CD4-positive, alpha-beta T cell treated with Interleukin-4 for 1 hour (primary cell): Measurements from ENCODE around the gene MRPL20.

ENCODE experiments used
- DNase-seq, 2 donors: peaks; one replicate each; pipeline ENCODE4 v3.0.0-alpha.2; 2020 to 2022

Gene MRPL20

DNA sequence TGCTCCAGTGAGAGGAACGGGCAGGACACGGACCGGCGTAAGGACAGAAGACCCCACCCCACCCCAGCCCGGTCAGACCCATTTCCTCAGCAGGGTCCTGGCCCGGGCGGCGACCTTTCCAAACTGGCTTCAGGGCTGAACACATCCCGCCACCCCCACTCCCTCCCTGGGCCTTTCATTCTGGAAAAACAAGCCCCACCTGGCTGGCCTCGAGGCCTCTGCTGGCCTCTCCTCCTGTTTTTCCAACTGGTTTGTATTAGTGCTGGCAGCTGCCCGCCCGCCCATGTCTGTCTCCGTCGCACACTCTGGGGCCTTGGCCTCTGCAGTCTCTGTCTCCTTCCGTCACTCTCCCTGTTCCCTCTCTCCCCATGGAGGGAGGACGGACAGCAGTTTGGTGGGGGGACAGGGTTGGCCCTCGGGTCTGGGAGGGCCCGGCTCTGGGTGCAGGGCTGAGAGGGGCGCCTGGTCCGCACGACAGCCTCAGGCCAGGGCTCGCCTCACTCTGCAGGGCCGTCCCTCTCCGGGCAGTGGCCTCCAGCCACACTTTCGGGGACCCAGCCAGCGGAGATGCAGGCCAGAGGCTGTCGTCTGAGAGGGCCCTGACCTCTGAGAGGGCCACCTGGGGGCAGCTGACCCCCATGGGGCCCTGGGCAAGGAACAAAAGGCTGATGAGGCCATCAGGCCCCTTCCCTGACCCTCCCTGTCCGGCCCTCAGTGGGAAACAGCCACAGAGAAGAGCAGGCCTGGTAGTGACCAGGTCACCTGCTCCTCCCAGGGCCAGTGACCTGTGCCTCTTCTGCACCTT, 47.2 kb downstream of the MRPL20 start:
- DNase-seq: no peak

DNA sequence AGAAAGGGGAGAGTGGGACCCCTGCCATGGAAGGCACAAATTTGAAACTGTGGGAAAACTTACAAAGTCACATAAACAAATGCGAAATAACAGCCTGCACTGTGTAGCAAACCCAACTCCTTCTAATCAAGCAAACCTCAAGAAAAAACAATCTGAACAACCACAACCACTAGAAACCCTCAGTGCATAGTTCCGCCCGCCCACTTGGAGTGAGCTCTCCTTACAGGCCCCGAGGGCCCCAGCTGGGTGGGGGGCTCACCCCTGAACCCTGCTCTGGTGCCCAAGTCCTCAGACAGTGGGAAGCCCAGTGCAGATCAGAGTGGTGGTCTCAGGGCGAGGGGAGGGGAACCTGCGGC, 47.8 kb downstream of the MRPL20 start:
- DNase-seq: no peak

DNA sequence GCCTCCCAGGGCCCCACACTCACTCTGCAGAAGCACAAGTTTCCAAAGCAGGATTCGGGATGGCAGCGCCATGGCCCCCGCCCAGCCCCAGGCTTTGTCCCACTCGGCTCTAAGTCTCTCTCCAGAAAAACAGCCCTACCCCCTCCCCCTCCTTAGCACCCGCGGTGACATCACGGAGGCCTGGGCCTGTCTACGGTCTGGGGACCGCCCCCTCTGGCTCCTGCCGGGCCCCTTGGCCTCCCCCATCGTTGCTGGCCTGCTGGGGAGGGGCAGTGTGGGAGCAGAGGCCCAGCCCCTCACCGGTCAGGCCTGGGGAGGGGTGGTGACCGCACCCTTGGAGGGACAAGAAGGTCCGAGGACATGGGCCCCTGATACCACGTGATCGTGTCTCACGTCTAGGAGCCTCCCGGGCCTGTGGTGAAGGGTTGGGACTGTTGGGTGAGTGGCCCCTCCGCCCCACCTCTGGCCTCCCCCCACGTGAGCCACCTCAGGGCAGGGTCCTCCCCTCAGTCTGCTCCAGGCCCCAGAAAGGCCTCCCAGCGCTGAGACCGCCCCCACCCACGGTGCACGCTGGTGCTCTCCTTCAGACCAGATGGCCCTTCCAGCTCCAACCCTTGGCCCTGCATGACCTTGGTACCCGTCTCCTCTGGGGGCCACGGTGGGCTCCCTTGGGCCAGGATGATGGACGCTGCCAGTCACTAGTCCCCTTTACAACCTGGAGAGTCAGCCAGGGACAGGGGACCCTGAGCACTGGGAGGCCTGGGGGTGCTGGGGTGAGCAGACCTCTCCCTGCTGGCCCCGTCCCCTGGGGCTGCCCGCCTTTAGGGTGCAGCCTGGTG, 48.4 kb downstream of the MRPL20 start, which contains the start of gene MXRA8:
TSS of gene MXRA8 (minus strand) at position 123 of the 839 bp plus-strand sequence. CDS start at position 72, 51 bp downstream.
- DNase-seq: no peak

DNA sequence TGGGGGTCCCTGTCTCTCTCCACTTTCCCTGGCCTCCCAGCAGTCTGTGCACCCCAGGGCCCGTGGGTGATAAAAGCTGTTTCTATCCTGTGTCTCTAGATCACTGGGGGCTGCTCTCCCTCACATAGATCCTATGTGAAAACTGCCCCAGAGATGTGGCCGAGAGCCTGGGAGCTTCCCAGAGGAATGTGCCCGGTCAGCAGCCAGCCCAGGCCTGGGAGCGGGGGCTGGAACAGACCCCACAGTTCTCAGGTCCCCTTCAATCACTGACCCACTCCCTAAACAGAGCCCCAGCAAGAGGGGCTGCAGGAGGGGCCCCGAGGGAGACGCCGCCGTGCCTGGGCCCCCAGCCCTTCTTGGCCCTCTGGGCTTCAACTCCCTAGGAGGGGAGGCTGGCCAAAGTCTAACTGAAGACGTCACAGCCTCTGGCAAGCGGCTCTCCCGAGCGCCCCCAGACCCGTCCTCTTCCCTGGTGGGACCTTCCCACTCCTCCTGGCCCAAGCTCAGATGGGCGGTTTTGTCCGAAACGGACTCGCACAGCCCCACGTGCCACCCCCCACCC, 49.1 kb downstream of the MRPL20 start:
- DNase-seq: no peak

DNA sequence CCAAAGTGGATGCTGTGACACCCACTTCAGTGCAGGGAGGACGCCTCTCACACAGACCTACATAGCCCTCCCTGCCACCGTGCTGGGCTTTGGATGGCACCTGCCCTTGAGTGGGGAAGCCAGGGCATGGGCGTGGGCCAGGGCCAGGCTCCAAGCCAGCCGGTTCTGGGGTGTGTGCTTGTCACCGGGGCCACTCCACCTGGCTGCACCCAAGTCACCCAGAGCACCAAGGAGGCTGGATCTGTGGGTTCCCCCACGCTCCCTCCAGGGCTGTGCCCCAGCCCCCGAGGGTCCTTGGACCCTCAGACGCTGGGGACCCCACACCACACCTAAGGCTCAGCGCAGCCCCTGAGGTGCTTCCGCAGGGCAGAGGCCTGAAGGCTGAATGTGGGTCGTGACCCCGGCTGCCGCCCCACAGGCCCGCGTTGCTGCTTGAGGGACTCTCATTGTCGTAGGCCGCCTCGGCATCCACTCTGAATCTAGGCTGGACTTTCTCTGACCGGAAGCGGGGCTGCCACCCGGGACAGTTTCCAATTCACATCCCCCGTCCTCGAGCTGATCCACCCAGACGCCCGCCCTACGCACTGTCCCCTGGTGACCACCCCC, 50.2 kb downstream of the MRPL20 start:
- DNase-seq: no peak

DNA sequence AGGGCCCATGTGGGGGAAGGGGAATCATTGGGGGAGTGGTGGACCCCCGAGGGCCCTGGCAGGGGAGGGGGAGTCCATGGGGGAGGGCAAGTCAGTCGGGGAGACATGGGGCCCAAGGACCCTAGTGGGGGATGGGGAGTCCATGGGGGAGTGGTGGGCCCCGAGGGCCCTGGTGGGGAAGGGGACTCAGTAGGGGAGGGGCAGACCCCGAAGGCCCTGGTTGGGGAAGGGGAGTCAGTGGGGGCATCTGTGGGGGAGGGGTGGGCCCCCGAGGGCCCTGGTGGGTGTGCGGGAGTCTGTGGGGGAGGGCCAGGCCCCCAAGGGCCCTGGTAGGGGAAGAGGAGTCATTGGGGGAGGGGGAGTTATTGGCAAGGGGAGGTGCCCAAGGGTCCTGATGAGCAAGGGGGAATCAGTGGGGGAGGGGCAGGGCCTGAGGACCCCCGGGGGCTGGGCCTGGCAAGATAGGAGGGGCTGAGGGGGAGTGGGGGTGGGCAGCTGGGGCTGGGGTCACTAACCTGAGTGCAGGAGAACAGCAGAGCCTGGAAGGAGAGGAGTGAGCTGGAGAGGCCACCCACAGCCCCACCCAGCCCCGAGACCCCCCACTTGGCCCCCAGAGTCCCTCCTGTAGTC, 50.8 kb downstream of the MRPL20 start:
- no peak for DNase-seq

DNA sequence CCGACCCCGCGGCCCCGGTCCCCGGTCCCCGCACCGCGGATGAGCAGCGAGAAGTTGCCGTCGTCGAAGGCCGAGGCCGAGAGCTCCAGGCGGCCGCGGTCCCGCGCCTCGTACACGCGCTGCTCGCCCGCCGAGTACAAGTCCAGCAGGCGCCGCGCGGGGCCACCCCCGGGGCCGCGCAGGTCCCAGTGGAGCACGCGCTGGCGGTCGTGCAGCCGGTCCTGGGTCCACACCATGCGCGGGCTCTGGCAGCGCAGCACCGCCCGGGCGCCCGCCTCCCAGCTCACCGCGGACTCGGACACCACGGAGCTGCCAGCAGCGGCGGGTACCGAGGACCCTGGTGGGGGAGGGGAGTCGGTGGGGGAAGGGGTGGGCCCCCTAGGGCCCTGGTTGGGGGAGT, 51.7 kb downstream of the MRPL20 start:
- no peak for DNase-seq

DNA sequence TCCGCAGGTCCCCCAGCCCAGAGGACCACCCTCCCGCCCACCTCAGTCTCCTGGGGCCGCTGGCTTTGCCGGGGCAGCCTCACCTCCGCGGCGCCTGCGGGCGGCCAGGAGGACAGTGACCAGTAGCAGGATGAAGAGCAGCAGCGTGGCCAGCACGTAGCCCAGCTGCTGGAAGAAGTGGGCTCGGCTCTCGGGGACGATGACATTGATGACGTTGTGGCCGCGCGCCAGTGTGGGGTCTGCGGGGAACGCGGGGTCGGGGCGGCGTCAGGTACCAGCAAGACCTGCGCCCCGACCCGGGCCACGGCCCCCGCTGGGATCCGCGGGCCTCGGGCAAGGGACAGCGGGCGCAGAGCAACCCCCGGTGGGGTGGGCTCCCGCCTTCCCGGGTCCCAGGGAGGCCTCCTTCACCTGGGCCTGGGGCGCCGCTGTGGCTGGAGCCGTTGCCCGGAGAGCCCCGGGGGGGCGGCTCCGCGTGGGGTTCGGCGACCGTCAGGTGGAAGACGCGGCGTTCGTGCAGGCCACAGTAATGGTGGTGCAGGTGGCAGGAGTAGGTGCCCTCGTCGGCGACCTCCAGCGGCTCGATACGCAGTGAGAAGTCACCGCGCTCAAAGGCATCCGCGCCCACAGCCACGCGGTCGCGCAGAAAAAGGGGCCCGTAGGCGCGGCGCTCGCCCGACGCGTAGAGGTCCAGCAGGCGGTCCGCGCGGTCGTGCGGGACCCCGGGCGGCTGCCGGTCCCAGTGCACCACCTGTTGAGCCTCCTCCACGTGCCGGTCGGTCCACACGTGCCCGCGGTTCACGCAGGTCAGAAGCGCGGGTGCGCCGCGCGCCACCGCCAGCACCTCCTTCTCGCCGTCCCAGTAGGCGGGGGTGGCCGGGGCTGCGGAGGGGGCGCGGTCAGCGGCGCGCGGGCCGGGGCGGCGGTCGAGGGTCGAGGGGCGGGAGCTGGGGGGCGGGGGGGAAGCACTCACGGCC, 52.5 kb downstream of the MRPL20 start:
- no peak for DNase-seq

DNA sequence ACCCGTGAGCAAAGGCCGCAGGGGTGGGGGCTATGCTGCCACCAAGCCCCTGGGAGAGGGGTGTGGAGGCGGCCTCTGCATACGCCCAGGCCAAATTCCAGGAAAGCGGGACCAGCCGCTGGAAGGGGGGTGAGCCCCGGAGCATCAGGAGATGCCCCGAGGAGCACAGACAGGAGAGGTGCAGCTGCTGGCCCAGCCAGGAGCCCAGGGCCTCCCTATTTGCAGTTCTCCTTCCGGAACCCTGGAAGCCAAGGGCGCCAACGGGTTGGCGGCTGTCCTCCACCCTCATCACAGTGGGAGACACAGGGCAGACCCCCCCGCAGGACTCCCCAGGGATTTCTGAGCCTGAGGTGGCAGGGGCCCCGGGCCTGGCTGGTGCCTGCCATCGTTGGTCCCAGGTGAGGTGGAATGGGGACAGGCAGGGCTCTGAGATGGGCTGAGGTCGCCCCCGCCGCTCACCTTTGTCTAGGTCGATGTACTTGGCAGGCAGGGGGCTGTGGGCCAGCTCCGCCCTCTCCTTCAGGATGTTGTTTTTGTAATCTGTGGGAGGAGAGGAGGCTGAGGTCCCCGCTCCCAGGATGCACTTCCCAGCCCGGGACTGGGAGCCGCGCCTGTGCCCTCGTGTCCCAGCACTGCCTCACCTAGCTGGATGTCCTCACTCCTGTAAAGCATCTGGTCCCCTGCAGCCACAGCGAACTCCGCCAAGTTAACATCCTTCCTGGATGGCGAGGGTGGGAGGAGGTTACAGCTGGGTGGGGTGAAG, 53.5 kb downstream of the MRPL20 start:
- no peak for DNase-seq

DNA sequence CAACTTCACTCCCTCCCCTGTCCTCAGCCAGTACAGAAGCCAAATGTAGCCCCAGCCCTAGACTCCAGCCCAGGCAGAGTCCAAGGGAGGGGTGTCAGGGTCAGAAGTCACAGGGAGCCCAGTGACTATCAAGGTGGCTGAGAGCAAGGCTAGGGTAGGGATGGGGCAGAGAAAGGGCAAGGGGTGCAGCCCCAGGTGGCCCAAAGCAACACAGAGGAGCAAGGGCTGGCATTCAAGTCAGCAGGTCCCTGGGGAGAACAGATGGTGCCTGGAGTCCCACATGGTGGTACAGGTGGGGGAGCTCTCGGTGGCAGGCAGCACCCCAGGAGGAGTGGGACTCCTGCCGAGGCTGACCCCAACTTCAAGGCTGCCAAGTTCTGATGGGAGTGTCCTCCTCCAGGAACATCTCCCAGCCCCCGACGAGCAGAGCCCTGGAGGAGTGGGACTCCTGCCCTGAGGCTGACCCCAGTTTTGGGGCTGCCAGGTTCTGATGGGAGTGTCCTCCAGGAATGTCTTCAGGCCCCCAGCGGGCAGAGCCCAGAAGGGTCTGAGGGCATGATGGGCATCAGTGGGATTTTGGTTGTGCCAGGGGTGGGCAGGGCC, 54.2 kb downstream of the MRPL20 start:
- DNase-seq: no peak
